GM12892 (cell line): ENCODE measurements around the gene C4BPA.

Source experiments
- POLR2A ChIP-seq: IDR thresholded peaks from 2 replicates; pipeline ENCODE4 v1.6.1; 2011; ENCODE audit warnings: low read depth, low read length, control low read depth
- POLR2AphosphoS5 ChIP-seq: IDR thresholded peaks from 2 replicates; pipeline ENCODE4 v1.6.1; 2011; ENCODE audit warnings: low read depth, low read length, control low read depth

- no peak for TF ChIP-seq POLR2A
- no peak for TF ChIP-seq POLR2AphosphoS5
Observed at GRCh38 chr1:207173396-207173795, 69.4 kb downstream of the C4BPA start.
